ENCODE data around the gene CHST12.
"Not testable (repeated sequence)": the region's sequence is repeated elsewhere in the genome, so short reads cannot be mapped to it uniquely, and the experiment has no call there.

The CHST12 gene

DNA sequence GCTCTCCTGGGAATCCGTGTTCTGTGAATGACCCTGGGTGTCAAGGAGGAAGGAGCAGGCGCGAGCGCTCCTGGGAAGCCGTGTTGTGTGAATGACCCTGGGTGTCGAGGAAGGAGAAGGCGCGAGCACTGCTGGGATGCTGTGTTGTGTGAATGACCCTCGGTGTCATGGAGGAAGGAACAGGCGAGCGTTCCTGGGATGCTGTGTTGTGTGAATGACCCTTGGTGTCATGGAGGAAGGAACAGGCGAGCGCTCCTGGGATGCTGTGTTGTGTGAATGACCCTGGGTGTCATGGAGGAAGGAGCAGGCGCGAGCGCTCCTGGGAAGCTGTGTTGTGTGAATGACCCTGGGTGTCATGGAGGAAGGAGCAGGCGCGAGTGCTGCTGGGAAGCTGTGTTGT is 25.3 kb upstream of the CHST12 start:
- not testable (repeated sequence) for DNase-seq (ENCODE audit: low spot score)

DNA sequence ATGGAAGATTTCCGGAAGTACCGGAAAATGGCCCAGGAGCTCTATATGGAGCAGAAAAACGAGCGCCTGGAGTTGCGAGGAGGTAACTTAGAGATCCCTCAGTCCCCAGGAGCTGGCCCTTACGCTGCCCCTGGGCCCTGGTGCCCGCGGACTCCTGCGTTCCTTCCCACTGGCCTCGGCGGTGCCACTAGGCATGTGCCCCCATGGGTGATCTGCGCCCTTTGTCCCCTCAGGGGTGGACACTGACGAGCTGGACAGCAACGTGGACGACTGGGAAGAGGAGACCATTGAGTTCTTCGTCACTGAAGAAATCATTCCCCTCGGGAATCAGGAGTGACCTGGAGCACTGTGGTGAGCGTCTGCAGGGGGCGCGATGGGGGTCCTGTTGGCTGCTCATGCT is 24.2 kb upstream of the CHST12 start:
- DNase-seq (ENCODE audit: low spot score): no peak

DNA sequence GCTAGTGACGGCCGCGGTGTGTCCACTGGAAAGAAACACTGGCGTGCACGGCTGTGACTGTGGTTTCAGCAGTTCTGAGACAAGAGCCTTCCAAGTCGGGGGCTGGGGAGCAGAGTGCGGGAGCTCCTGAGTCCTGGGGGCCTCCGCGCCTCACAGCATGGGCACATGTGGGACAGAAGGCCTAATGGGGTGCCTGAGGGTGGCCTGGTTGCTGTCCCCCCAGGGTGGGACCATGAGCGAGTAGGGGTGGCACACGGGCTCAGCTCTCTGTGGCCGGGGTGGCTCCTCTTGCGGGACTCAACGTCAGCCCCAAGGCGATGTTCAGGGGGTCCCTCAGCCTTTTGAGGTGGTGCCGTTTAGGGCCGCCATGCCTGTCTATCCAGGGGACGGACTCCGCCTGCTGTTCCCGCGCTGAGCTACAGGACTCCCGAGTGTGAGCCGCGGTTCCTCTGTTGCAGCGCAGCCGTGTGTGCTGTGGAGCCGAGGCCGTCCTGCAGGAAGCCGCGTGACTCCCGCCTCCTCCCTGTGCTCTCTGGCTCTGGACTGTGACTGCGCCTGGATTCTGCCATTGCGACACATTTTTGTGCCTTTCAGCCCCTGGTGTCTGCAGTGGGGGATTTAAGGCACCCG is 23.5 kb upstream of the CHST12 start:
- DNase-seq (ENCODE audit: low spot score): no peak

DNA sequence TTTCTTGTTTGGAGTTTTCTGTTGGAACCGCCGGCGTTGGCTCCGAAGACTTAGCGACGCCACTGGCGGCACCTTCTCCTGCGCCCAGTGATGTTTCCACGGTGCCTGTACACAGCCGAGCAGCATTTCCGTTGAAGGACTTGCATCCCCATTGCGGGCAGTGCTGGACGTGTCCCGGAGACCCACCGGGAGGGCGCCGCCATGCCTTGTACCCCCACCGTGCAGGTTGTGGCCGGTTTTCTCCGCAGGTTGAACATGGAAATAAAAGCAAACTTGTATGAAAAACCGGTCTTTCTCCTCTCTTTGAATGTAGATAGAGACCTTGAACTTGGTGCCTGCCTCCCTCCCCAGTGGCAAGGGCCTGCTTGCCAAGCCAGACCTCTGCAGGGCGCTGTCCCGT is 22.9 kb upstream of the CHST12 start:
- no peak for DNase-seq (ENCODE audit: low spot score)

DNA sequence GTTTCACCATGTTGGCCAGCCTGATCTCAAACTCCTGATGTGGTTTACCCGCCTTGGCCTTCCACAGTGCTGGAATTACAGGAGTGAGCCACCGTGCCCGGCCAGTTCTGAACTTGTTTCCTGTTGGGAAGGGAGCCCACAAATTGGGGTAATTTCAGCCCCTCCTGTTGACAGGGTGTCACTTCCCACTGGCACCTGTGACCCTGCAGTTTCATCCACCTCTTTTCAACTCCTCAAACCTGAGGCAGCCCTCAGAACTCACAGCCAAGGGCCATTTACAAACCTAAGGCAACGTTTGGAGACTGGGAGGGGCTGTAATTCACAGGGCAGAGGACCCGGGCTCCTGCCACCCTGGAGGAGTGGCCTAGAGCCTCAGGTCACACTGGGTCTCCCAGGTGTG is 22.2 kb upstream of the CHST12 start:
- no peak for DNase-seq (ENCODE audit: low spot score)

DNA sequence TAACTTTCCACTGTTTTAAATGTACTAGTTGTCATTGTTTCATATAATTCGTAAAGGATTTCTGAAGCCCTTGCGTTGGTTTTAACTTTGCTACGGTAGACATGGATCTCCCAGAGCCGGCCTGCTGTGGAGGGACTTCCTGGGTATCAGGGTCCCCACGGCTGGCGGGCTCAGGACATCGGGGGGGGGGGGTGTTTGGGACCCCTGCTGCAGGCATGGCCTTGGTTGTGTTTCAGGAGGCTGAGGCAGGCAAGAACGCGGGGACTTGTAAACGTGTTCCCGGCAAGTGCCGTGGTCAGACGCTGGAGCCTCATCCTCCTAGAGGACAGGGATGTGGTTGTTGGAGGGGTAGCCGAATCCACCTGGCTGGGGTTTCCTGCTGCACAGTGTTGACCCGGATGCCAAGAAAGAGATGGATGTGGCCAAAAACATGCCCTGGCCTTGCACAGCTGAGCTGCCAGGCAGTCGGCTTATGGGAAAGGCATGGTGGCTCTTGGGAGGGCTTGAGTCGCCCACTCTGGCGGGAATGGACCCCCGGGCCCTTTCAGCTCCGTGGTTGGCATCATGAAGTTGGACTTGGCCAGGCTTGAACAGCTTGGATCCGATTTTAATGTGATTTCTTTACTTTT is 21.4 kb upstream of the CHST12 start:
- no peak for DNase-seq (ENCODE audit: low spot score)

DNA sequence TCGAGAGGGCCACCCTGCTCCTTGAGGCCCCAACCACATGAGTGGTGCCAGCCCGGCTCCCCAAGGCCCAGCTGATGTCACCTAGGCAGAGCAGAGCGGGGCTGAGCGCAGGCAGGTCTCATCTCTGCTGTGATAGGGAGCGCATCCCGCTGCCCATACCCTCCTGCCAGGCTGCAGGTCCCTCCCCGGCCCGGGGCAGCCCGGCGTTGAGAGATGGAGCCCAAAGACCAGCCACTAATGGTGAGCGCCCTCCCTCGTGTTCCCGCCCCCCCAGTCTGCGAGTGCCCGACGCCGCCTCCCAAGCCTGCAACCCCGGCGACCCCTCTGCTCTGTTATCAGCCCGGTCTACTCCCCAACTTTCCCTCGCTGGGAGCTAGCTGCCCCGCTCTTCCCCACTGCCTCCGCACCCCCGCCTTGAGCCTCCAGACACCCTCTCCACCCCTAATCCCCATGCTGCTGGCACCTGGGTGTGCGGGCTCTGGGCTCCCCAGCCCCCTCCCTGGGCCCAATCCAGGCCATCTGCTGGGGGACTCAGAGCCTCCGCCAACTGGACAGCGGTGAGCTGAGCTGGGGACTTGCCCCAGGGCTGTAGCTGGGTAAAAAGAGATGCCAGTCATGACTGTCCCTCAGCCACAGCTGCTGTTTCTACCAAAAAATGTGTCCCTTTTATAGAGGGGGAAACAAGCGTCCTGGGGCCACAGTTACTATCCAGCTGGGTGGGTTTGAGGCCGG is 19.7 kb upstream of the CHST12 start:
- no peak for DNase-seq (ENCODE audit: low spot score)

DNA sequence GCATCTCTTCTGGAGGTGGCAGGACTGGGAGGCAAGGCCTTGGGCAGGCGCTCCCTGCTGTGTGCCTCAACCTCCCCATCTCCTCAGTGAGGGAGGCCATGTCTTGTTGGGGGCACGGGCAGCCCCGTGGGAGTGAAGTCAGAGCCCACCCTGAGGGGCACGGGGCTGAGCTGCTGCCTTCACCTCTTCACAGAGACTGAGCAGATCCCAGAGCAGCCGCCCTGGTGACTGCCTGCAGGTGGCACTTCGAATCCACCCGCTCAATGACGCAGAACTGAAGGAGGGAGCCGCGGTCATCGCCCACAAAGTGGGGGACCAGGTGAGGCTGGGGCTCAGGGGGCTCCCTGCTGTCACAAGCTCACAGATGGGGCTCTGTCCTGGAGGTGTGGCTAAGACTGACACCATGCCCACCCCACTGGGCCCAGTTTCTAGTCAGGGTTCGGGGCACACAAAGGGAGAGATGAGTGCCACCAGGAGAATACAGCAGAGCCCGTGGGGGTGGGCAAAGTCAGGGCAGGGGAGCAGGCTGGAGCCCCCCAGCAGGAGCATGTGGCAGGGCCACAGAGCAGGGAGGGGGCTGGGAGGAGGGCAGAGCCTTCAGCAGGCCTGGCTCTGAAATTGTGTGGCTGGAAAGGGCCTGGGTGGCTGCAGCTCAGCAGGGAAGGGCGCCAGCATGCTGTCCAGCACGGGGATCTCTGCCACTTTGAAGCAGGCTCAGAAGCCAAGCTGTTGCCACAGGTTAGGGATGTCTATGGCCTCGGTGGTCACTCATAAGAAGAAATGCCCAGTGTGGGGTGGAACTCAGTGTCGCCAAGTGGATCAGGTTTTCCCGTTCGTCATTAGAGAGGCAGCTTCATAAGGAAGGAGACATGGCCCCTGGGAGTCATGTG is 18.8 kb upstream of the CHST12 start:
- DNase-seq (ENCODE audit: low spot score): no peak

DNA sequence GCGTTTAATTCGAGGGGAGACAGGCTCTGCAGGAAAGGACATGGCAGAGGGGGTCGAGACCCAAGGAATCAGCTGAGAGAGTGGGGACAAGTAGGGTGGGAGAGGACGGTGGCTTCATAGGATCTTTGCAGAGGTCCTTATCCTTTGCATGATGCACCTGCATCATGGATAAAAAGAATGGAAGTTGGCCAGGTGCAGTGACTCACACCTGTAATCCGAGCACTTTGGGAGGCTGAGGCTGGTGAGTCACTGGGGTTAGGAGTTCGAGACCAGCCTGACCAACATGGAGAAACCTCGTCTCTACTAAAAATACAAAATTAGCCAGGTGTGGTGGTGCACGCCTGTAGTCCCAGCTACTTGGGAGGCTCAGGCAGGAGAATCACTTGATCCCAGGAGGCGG is 17.3 kb upstream of the CHST12 start:
- DNase-seq (ENCODE audit: low spot score): not testable (repeated sequence)

DNA sequence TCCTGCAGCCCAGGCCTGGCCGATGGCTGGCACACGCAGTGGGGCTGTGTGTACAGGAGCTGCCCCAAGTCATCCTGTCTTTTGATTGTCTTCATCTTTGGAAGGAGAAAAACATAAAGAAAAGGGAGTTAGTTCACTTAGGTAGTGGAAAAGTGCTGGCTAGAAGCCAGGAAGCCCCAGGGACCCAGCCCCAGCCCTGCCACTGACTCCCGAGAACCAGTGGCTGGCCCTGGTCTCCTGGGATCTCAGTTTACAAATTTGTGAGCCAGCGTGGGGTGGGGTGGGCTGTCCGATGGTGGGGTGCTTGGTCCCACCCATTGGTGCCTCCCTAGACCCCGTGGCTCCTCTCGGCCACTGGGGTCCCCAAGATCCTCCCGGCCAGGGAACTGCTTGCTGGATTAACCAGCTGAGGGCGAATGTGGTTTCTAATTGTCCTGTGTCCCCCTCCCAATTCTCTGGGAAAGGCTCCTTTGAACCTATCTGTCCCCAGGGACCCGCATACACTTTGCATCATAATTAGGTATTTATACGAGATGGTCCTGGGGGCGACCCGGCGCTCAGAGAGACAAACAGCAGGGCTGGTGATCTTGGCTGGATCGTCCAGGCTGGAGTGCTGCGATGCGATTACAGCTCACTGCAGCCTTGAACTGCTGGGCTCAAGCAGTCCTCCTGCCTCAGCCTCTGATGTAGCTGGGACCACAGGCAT is 16.3 kb upstream of the CHST12 start:
- DNase-seq (ENCODE audit: low spot score): no peak

DNA sequence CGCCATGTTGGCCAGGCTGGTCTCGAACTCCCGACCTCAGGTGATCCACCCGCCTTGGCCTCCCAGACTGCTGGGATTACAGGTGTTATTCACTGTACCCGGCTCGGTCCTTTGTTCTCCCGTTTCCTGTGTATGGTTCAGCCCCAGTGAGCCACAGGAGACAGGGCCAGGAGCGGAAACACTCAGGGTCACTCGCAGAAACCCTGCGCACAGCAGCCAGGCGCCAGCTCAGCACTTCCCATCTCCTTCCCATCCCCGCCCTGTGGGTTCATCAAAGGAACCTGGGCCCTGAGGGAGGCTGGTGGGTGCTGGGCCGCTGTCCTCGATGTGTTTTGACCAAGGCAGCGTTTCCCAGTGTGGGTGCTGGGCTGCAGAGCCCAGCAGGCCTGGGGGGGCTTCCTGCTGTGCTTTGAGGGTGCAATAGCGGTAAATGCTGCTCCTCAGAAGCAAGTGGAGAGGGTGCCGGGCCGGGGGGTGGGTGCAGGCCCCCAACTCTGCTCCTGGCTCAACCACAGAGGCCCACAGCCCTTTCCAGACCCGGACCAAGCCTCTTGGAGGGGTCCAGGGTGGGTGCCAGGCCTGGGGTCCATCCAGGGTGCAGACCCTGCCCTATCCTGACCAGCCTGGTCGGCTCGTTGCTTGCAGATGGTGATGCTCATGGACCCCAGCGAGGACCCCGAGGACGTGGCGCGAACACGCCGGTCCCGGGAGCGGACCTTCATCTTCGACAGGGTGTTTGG is 15.3 kb upstream of the CHST12 start:
- no peak for DNase-seq (ENCODE audit: low spot score)

DNA sequence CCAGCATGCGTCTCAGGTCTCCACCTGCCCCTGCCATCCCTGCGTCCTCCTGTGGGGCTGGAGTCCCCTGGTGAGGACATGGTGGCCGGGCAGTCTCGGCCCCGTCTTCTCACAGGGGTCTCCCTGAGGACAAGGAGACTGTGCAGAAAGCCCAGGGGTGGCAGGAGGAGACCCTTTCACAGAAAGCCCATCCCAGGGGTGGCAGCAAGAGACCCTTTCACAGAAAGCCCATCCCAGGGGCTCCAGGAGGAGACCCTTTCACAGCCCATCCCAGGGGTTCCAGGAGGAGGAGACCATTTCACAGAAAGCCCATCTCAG is 14.8 kb upstream of the CHST12 start:
- DNase-seq (ENCODE audit: low spot score): no peak

DNA sequence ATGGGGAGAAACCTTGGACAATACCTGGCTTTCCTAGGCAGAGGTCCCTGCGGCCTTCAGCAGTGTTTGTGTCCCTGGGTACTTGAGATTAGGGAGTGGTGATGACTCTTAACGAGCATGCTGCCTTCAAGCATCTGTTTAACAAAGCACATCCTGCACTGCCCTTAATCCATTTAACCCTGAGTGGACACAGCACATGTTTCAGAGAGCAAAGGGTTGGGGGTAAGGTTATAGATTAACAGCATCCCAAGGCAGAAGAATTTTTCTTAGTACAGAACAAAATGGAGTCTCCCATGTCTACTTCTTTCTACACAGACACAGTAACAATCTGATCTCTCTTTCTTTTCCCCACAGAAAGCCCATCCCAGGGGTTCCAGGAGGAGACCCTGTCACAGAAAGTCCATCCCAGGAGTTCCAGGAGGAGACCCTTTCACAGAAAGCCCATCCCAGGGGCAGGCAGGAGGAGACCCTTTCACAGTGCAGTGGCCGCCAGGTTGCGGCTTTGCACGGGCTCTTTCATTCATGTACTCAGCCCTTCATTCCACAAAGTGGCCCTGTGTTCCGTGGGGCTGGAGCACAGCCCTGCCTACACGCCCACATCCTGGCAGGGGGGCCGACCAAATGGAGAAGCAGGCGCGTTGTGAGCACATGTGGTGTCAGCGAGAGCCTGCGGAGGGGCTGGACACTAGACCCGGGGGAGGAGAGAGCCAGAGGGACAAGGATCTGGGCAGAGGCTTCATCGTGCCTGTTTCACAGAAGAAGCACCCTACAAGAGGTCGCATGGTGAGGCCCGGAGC is 13.2 kb upstream of the CHST12 start:
- DNase-seq (ENCODE audit: low spot score): not testable (repeated sequence)

DNA sequence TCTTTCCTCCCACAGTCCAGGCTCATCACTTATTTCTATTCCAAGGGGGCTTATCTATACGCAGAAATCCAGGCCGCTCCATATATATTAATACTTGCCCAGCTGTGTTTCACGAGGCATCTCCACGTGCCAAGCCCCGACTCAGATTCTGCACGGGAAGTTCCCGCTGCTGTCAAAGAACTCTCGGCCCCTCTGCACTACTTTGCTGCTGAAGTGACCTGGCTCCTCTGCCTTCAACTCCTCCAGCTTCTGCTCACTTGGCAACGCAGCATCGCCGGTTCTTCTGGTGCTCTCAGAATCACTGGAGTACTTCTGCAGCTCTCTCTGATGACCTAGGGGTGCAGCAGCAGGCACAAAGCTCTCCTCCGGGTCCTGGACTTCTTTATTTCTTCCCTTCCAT is 9.7 kb upstream of the CHST12 start:
- DNase-seq (ENCODE audit: low spot score): no peak

DNA sequence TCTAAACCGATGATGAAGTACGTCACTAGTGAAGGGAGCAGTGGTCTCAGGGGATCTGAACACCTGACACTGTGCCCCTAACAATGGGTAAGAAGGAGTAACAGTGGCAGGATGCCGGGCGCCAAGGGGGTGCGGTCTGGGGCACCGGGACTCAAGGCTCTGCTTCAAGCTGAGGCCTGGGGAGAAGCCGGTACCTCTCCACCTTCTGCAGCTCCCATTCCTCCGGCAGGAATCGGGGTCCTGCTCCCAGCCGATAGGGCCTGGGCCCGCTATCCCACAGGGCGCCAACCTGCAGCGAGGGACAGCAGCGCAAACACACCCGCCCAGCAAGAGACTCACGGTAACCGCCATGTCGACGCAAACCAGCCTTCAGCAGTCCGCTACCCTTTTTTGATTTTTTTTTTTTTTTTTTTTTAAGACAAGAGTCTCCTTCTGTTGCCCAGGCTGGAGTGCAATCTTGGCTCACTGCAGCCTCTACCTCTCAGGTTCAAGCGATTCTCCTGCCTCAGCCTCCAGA is 8.8 kb upstream of the CHST12 start:
- DNase-seq (ENCODE audit: low spot score): no peak

DNA sequence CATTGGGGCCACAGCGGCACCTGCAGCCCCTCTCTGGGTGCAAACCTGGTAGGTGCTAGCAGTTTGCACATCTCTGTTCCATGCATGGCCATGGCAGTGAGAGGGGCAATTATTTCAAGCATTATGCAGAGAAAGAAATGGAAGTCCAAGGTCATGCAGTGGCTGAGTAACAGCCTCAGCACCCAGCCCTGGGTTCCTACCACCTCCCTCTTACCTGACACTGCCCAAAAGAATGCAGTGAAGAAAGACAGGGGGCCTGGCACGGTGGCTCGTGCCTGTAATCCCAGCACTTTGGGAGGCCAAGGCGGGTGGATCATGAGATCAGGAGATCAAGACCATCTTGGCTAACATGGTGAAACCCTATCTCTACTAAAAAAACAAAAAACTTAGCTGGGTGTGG is 4.9 kb upstream of the CHST12 start:
- no peak for DNase-seq (ENCODE audit: low spot score)

DNA sequence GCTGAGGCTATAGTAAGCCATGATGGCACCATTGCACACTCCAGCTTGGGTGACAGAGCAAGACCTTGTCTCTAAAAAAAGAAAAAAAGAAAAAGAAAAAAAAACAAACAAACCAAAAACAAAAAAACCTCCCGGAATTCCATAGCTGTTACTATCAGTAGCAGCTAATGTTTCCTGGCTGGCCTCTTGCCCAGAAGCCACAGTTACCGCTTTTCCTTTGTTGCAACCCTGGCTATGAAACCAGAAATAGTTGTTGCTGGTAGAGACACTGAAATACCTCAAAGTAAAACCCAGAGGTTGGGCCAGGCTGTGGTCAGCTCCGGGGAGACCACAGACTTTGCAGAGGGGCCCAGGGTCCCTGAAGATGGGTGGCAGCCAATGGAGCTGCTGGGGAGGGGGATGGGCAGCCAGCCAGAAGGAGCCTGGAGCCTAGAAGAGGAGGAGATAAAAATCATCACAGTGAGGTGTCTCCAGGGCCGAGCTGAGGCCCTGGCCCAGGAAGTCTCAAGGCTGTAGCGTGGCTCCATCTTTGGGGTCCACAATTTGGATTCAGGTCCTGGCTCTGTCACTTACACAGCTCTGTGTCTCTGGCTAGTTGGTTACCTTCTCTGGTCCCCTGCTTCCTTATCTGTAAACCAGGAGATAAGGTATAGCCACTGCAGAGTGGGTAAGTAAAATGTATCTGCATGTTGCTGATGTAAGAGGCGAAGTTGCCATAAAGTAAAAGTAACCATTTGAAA is 3.4 kb upstream of the CHST12 start:
- no peak for DNase-seq (ENCODE audit: low spot score)

DNA sequence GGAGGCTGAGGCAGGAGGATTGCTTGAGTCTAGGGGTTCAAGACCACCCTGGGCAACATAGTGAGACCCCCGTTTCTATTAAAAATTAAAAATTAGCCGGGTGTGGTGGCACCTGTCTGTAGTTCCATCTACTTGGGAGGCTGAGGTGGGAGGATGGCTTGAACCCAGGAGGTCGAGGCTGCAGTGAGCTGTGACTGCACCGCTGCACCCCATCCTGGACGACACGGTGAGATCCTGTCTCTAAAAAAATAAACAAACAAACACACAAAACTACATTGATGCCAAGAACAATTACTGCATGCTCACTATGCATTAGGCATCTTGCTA is 761 bp upstream of the CHST12 start:
- no peak for DNase-seq (ENCODE audit: low spot score)

DNA sequence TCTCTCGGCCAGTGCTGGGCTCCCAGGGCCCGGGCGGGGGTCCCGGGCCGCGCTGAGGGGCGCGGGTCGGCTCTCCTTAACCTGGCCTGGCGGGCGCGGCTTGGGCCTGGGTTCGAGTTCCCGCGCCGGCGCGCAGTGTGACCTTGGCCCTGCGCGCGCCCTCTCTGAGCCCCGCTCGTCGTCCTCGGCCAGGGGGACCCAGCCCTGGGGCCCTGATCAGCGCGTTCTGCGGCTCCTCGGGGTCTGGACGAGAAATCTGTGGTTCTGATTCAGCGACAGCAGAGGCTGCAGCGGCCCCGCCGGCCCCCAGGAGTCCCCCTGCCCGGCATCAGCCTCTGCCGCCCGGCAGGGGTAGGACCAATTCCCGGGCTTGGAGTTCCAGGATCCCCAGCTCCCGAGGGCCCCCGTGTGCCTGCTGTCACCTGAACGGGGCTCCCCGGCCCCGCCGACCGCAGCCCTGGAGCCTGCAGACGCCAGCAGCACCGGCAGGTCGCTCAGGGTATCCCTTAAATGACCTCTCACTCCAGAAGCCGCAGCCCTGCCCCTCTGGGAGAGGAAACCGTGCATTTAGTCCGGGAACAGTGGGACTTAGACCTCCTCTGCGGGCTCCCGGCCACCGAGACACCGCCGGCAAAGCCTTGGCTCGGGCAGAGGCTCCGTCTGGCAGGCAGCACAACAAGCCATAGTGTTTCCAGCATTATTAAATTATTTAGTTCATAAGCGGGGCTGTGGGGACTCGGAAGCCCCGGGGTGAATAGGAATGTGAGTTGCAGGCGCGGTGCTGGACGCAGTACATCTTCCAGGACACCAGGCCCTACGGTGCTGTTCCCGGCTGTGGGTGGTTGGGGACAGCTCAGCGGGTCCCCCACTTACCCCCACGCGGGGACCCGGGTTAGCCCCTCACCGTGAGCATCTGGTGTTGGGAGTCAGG is 572 bp downstream of the CHST12 start:
- no peak for DNase-seq (ENCODE audit: low spot score)

Measured in ecto neural progenitor cell (in vitro differentiated cells).